SK-N-SH (cell line): ENCODE results near the gene COP1. TPM values are rescaled to one million over a fixed set of nuclear protein-coding genes. Genes with fewer than 3 reads are reported as not detected.

Source experiments
- CTCF ChIA-PET: fragments of 300-600, 350-600 bp; formaldehyde crosslinking; extraction: SDS; loops from one replicate; lab custom pipeline; 2021; lab: Yijun Ruan, JAX
- POLR2A ChIA-PET: fragments of 350-600 bp; sonication (Branson Sonifier 250); formaldehyde crosslinking; extraction: SDS; loops from one replicate; lab custom pipeline; 2020; ENCODE audit warnings: antibody characterized with exemption, inconsistent platforms; lab: Yijun Ruan, JAX
- DNase-seq: peaks from one replicate; pipeline ENCODE4 v3.0.0; 2012
- H2AFZ ChIP-seq: fragments of 200-600 bp; sonication (generic); 2 replicates; pipeline ENCODE4 v1.8.1; 2016; ENCODE audit warnings: antibody characterized with exemption, mild to moderate bottlenecking, low read depth
- H3F3A ChIP-seq: fragments of 200-600 bp; sonication (generic); replicated peaks from 2 replicates; pipeline ENCODE3; 2016; ENCODE audit warnings: antibody characterized with exemption, mild to moderate bottlenecking; ENCODE audit not compliant: insufficient read depth
- H3K27ac ChIP-seq, 2 experiments: fragments of 200-500 bp in 1 of 2; fragments of 200-600 bp in 1 of 2; sonication (Bioruptor generic) in 1 of 2; sonication (generic), shearing (Covaris generic) in 1 of 2; 2 replicates each; pipeline versions ENCODE4 v1.5.1 to v1.6.1; 2014 to 2016; ENCODE audit warnings: low read depth in 2 of 2, inconsistent platforms in 1 of 2, low read length in 1 of 2, mild to moderate bottlenecking in 1 of 2, mixed read lengths in 1 of 2
- H3K27me3 ChIP-seq: fragments of 200-600 bp; sonication (generic), shearing (Covaris generic); 2 replicates; pipeline ENCODE4 v1.6.1; 2016; ENCODE audit warnings: mixed run types; ENCODE audit not compliant: insufficient read depth
- H3K36me3 ChIP-seq, 2 experiments: fragments of 200-500 bp in 1 of 2; fragments of 200-600 bp in 1 of 2; sonication (Bioruptor generic) in 1 of 2; sonication (generic) in 1 of 2; replicated peaks in 1 of 2; 2 replicates each; pipeline versions ENCODE3 to v1.5.1; 2014 to 2016; ENCODE audit warnings: low read length in 1 of 2, mild to moderate bottlenecking in 1 of 2; ENCODE audit not compliant: insufficient read depth in 2 of 2, control insufficient read depth in 1 of 2
- H3K4me1 ChIP-seq, 2 experiments: fragments of 200-500 bp in 1 of 2; fragments of 200-600 bp in 1 of 2; sonication (Bioruptor generic) in 1 of 2; sonication (generic), shearing (Covaris generic) in 1 of 2; 2 replicates each; pipeline versions ENCODE4 v1.5.1 to v1.6.1; 2014 to 2016; ENCODE audit warnings: low read depth in 1 of 2, low read length in 1 of 2, mixed run types in 1 of 2; ENCODE audit not compliant: insufficient read depth in 2 of 2, control insufficient read depth in 1 of 2
- H3K4me2 ChIP-seq: fragments of 200-600 bp; sonication (generic), shearing (Covaris generic); 2 replicates; pipeline ENCODE4 v1.6.1; 2017; ENCODE audit warnings: mixed run types
- H3K4me3 ChIP-seq, 2 experiments: fragments of 200-500 bp in 1 of 2; fragments of 200-600 bp in 1 of 2; sonication (Bioruptor generic) in 1 of 2; sonication (generic), shearing (Covaris generic) in 1 of 2; 2 replicates each; pipeline versions ENCODE4 v1.5.1 to v1.8.1; 2014 to 2016; ENCODE audit warnings: low read depth in 2 of 2, inconsistent platforms in 1 of 2, low read length in 1 of 2, mild to moderate bottlenecking in 1 of 2, mixed read lengths in 1 of 2, moderate library complexity in 1 of 2
- H3K79me2 ChIP-seq: fragments of 200-600 bp; sonication (generic); 2 replicates; pipeline ENCODE4 v1.8.1; 2017; ENCODE audit warnings: mild to moderate bottlenecking; ENCODE audit not compliant: insufficient read depth
- H3K9ac ChIP-seq: fragments of 200-600 bp; sonication (generic); 2 replicates; pipeline ENCODE4 v1.6.1; 2017; ENCODE audit warnings: mixed run types
- H3K9me2 ChIP-seq: fragments of 200-600 bp; sonication (generic); 2 replicates; pipeline ENCODE4 v1.6.1; 2017; ENCODE audit warnings: mixed run types
- H3K9me3 ChIP-seq: fragments of 200-600 bp; sonication (generic); 2 replicates; pipeline ENCODE4 v1.6.1; 2017; ENCODE audit warnings: mixed run types, mild to moderate bottlenecking, moderate library complexity
- H4K20me1 ChIP-seq: fragments of 200-600 bp; sonication (generic); 2 replicates; pipeline ENCODE4 v1.6.1; 2017; ENCODE audit warnings: mild to moderate bottlenecking, mixed run types; ENCODE audit not compliant: insufficient read depth
- CHD2 ChIP-seq: fragments of 150-350 bp; IDR thresholded peaks from 2 replicates; pipeline ENCODE4 v1.6.1; 2018; ENCODE audit warnings: low read length; ENCODE audit not compliant: partially characterized antibody
- ELF1 ChIP-seq: IDR thresholded peaks from 2 replicates; pipeline ENCODE4 v1.4.0; 2012
- EP300 ChIP-seq, 2 experiments: IDR thresholded peaks; 2 replicates each; pipeline versions ENCODE4 v1.4.0 to v1.6.1; 2012; ENCODE audit warnings: borderline replicate concordance in 1 of 2, low read depth in 1 of 2, low read length in 1 of 2
- EZH2phosphoT487 ChIP-seq: fragments of 200-600 bp; sonication (generic); IDR thresholded peaks from 2 replicates; pipeline ENCODE4 v1.6.1; 2017; ENCODE audit warnings: low read depth, mixed run types, mild to moderate bottlenecking, antibody characterized with exemption, moderate library complexity, borderline replicate concordance
- FOSL2 ChIP-seq: IDR thresholded peaks from 2 replicates; pipeline ENCODE4 v1.4.0; 2012; ENCODE audit warnings: low read depth, mild to moderate bottlenecking, moderate library complexity, borderline replicate concordance
- GABPA ChIP-seq: IDR thresholded peaks from 2 replicates; pipeline ENCODE4 v1.4.0; 2012; ENCODE audit warnings: low read depth, mild to moderate bottlenecking
- GATA2 ChIP-seq: sonication (generic); formaldehyde crosslinking; IDR thresholded peaks from 2 replicates; pipeline ENCODE4 v1.5.0; 2020; ENCODE audit warnings: mild to moderate bottlenecking, missing genetic modification reagents
- JUND ChIP-seq: IDR thresholded peaks from 2 replicates; pipeline ENCODE4 v1.4.0; 2012
- MAX ChIP-seq: IDR thresholded peaks from 2 replicates; pipeline ENCODE4 v1.4.0; 2012; ENCODE audit warnings: low read depth
- MEF2A ChIP-seq: IDR thresholded peaks from 2 replicates; pipeline ENCODE4 v1.4.0; 2012; ENCODE audit warnings: low read depth, borderline replicate concordance
- NFIC ChIP-seq: IDR thresholded peaks from 2 replicates; pipeline ENCODE4 v1.4.0; 2012; ENCODE audit warnings: borderline replicate concordance
- NRF1 ChIP-seq: IDR thresholded peaks from 2 replicates; pipeline ENCODE4 v1.6.1; 2012; ENCODE audit warnings: low read depth, mild to moderate bottlenecking, low read length
- PBX3 ChIP-seq: IDR thresholded peaks from 2 replicates; pipeline ENCODE4; 2012
- POLR2AphosphoS5 ChIP-seq: IDR thresholded peaks from 2 replicates; pipeline ENCODE4 v1.6.1; 2012; ENCODE audit warnings: low read depth, low read length
- RAD21 ChIP-seq: IDR thresholded peaks from 2 replicates; pipeline ENCODE4 v1.6.1; 2012; ENCODE audit warnings: mild to moderate bottlenecking, low read length
- RCOR1 ChIP-seq: fragments of 150-350 bp; IDR thresholded peaks from 2 replicates; pipeline ENCODE4 v1.6.1; 2017; ENCODE audit warnings: antibody characterized with exemption, low read length
- RXRA ChIP-seq: IDR thresholded peaks from 2 replicates; pipeline ENCODE4 v1.4.0; 2012; ENCODE audit warnings: low read depth, mild to moderate bottlenecking, borderline replicate concordance
- TAF1 ChIP-seq: IDR thresholded peaks from 2 replicates; pipeline ENCODE4 v1.6.1; 2012; ENCODE audit warnings: low read depth, mild to moderate bottlenecking, low read length, moderate library complexity, borderline replicate concordance
- TEAD4 ChIP-seq: IDR thresholded peaks from 2 replicates; pipeline ENCODE4 v1.4.0; 2012; ENCODE audit warnings: mild to moderate bottlenecking, borderline replicate concordance; ENCODE audit not compliant: insufficient read depth
- YY1 ChIP-seq: IDR thresholded peaks from 2 replicates; pipeline ENCODE4 v1.4.0; 2012; ENCODE audit warnings: low read depth, mild to moderate bottlenecking
- WGBS: methylation state at CpG from one replicate; pipeline ENCODE4 v1.1.6; 2017; ENCODE audit warnings: low lambda C conversion rate; 5-methylcytosine and 5-hydroxymethylcytosine counted together
- polyA plus RNA-seq, 3 experiments: library from polyadenylated mRNA; depleted of rRNA; stranded (reverse); fragments of >200 nt; gene quantifications; 2 replicates each; pipeline ENCODE4 v1.2.3, GENCODE V29; 2012
- TF ChIP-seq, protein P1 (sequence below): IDR thresholded peaks from 2 replicates; pipeline ENCODE4 v1.4.0; 2012; ENCODE audit warnings: low read depth, borderline replicate concordance
- TF ChIP-seq, protein P2 (sequence below): IDR thresholded peaks from 2 replicates; pipeline ENCODE4 v1.4.0; 2012; ENCODE audit warnings: low read depth, borderline replicate concordance
- TF ChIP-seq, protein P3 (sequence below): fragments of 200-600 bp; sonication (generic); IDR thresholded peaks from 2 replicates; pipeline ENCODE4 v1.6.1; 2017; ENCODE audit warnings: antibody characterized with exemption, mild to moderate bottlenecking, moderate library complexity

Gene COP1
- polyA plus RNA-seq, 1 of the 3 experiments (the other 2 are of a cell fraction), result 10.3 TPM

GRCh38 chr1:175918364-175918801, 288.7 kb downstream of the COP1 start (continued):
- TF ChIP-seq EP300 (IDR thresholded peaks at IDR 0.05; ENCODE audit: borderline replicate concordance in 1 of 2, low read depth in 1 of 2, low read length in 1 of 2) (no peak), RCOR1 (no peak), GABPA (no peak)
- TF ChIP-seq, protein P1, sequence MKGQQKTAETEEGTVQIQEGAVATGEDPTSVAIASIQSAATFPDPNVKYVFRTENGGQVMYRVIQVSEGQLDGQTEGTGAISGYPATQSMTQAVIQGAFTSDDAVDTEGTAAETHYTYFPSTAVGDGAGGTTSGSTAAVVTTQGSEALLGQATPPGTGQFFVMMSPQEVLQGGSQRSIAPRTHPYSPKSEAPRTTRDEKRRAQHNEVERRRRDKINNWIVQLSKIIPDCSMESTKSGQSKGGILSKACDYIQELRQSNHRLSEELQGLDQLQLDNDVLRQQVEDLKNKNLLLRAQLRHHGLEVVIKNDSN, result no peak

- H3K79me2 ChIP-seq, result no peaks in the 10 kb centered on the region
- H3K9me3 ChIP-seq, result peaks cover 7% of the 10 kb centered on the region
- no peaks in the 10 kb centered on the region for H3K4me1 ChIP-seq
- H3K27ac ChIP-seq, result no peak overlapping the region
- ChIA-PET CTCF (interaction anchor here (0.9 to 1.5 kb wide), 3 partner anchors 9 to 540 kb away, joined by 3 to 4 read pairs (median 4); no protein-coding TSS in a partner anchor), POLR2A (no interaction called here)
- H3F3A ChIP-seq, result no peaks in the 10 kb centered on the region
- no peak overlapping the region for H3K4me3 ChIP-seq
- H2AFZ ChIP-seq, result no peak overlapping the region
- WGBS, result 86% methylated on average over 2 of the region's 2 CpGs
- H3K9ac ChIP-seq, result no peak overlapping the region
- TF ChIP-seq RAD21 (no peak), PBX3 (no peak), GABPA (no peak), MEF2A (no peak), TAF1 (no peak), JUND (no peak), GATA2 (CRISPR knock-in tag) (no peak), POLR2AphosphoS5 (no peak), MAX (no peak), CHD2 (no peak), NRF1 (no peak), NFIC (no peak), RXRA (no peak), EZH2phosphoT487 (no peak), YY1 (no peak), FOSL2 (no peak), TEAD4 (no peak), ELF1 (no peak)
- TF ChIP-seq, protein P2, sequence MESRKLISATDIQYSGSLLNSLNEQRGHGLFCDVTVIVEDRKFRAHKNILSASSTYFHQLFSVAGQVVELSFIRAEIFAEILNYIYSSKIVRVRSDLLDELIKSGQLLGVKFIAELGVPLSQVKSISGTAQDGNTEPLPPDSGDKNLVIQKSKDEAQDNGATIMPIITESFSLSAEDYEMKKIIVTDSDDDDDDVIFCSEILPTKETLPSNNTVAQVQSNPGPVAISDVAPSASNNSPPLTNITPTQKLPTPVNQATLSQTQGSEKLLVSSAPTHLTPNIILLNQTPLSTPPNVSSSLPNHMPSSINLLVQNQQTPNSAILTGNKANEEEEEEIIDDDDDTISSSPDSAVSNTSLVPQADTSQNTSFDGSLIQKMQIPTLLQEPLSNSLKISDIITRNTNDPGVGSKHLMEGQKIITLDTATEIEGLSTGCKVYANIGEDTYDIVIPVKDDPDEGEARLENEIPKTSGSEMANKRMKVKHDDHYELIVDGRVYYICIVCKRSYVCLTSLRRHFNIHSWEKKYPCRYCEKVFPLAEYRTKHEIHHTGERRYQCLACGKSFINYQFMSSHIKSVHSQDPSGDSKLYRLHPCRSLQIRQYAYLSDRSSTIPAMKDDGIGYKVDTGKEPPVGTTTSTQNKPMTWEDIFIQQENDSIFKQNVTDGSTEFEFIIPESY, result no peak
- TF ChIP-seq, protein P3, sequence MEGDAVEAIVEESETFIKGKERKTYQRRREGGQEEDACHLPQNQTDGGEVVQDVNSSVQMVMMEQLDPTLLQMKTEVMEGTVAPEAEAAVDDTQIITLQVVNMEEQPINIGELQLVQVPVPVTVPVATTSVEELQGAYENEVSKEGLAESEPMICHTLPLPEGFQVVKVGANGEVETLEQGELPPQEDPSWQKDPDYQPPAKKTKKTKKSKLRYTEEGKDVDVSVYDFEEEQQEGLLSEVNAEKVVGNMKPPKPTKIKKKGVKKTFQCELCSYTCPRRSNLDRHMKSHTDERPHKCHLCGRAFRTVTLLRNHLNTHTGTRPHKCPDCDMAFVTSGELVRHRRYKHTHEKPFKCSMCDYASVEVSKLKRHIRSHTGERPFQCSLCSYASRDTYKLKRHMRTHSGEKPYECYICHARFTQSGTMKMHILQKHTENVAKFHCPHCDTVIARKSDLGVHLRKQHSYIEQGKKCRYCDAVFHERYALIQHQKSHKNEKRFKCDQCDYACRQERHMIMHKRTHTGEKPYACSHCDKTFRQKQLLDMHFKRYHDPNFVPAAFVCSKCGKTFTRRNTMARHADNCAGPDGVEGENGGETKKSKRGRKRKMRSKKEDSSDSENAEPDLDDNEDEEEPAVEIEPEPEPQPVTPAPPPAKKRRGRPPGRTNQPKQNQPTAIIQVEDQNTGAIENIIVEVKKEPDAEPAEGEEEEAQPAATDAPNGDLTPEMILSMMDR, result no peak
- DNase-seq, result no peak
- H3K9me2 ChIP-seq, result no peaks in the 10 kb centered on the region
- no peaks in the 10 kb centered on the region for H3K27me3 ChIP-seq
- no peaks in the 10 kb centered on the region for H4K20me1 ChIP-seq
- H3K36me3 ChIP-seq, result peaks cover 10 to 11% of the 10 kb centered on the region in 2 experiments
- no peak overlapping the region for H3K4me2 ChIP-seq
These were observed 293.0 kb downstream of the COP1 start for GRCh38 chr1:175914115-175914514.
